Activated gamma-delta T cell treated with Interleukin-2 at 50 U/mL for 16 hours (primary cell): ENCODE data around the gene EGR1.

Source experiments
- DNase-seq: peaks from one replicate; pipeline ENCODE4 v3.0.0-alpha.2; 2020

Gene EGR1

GRCh38 chr5:138454121-138454520, 11.2 kb upstream of the EGR1 start:
- DNase-seq = no peak

DNA sequence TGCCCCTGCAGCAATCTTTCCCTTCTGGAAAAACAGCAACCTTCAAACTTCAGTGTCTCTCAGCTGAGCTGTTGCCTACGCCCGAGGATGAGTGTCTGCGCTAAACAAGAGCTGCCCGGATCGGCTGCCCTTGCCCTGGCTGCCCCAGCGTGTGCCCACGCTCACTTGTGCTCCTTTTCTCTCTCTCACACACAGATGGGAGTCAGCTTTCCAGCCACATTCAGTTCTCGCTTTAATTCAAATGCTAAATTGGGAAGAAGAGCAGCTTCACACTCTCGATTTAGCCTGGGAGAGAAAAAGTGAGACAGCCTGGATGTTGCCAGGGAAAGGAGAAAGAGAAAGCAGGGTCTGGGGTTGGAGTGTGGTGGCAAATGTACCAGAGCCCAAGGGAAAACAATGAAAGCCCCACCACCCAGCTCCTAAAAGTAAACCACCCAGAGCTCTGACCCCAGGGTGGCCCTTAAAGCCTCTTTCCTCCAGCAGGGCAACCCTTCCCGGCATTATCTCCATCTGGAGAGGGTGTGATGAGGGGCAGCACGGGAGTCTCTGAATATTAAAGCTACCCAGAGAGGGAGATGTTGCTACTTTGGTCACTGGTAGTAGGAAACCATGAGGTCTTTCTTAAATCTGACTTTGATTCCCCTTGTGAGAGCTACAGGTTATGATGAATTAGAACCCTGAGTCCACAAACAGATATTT, 9.9 kb upstream of the EGR1 start:
- no peak for DNase-seq

DNA sequence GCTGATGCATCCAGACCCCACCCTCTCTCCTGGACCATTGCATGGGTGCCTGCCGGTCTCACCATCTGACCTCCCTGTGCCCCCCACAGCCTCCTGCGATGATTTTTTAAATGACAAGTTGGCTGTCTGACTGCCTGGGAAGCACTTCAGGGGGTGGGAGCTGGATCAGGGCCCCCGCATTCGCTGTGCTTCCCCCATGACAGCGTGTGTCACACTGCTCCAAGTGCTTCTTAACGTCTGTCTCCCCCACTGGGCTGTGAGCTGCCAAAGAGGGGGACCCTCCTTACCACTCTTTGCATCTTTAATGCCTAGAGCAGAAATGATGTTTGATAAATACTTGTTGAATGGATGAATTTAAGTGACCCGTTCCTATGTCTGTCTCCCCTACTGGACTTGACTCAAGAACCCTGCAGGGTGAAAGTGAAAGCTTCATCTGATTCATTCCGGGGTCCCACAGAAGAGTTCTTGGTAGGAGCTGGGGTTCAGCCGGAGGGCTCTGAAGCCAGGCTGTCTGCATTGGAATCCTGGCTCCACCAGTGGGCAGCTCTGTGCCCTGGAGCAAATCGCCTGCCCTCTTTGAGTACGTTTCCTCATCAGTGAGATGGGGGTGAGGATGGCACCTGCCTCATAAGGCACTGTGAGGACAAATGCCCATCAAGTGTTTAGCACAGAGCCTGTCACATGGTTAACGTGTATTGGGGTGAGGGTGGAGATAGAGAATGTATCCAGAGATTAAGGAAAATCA, 7.6 kb upstream of the EGR1 start:
- no peak for DNase-seq

DNA sequence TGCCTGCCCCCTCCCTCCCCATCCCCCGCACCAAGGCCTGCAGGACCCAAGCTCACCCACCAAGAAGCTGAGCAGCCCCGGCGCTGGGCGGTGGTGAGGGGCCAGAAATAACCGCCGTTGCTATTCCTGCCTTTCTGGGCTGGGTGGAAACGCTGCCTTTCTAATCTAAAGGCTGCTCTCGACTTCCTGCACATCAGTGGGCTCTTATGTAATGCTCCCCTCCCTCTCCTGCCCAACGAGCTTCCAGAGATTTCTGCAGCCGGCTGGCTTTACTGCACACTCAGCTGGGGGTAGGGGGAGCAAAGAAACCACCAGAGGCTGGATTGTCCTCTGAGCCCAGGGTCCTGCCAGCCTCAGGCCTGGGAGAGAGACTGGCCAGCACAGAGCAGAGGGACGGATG, 6.9 kb upstream of the EGR1 start:
- DNase-seq = no peak

- no peak for DNase-seq
These were observed 6.4 kb upstream of the EGR1 start for GRCh38 chr5:138458856-138459255.

DNA sequence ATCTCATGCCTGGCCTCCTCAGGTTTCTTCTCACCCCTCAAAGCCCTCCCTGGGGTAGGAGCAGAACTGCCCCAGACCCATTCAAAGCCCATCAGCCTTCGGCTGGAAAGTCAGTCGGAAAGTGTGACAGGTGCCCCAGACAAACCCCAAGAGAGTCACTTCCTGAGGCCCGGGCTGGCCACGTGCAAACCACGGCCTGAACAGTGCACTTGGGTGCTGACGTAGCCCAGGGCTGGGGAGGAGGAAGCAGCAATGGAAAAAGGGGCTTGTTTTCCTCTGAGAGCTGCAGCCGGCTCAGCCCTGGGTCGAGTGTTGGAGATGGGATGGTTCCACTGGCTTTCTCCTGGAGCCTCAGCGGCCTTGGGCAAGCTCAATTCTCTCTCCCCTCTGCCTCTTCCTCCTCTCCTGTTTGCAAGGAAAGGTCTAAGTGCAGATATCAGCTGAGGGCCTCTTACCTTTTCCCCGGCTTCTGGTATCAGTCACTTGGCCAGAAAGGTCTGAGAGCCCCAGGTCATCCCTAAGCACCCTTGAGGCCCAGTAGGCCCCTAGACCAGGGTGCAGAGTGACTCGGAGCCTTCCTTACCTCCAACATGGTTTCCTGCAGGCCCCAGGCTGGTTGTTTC, 5.9 kb upstream of the EGR1 start:
- DNase-seq = peak; percentile 75

GRCh38 chr5:138460032-138460693, 5.1 kb upstream of the EGR1 start:
- DNase-seq = no peak

DNA sequence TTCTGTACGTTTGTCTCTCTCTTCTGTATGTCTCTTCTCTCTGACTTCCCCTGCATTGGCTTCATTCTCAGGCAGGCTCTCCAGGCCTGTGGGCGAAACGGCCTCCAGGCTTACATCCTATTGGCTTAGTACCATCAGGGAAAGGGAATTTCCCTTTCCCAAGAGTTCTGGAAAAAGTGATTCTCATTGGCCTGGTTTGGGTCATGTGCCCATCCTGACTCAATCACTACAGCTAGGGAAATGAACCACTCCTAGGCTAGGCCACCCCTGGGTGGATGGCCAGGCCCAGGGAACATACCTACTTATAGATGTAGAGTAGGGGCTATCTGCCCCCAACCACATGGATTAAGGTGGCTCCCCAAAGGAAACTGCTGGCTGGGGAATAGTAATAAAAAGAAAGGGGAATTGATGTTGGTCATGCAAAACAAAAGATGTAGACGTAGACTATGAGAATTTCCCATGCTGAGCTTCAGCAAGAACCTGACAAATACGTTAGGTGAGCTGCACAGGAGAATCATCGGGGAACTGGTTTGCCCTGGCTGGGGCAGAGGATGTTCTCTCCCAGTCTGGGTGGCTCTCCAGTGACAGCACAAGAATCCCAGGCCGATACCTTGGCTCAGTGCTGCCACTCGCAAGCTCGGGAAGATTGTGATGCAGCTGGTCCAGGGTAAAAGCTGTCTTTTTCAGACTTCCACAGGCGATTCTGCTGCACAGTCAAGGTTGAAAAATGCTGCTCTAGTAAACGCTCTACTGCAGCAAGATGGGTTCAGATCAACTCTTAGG, 3.7 kb upstream of the EGR1 start:
- DNase-seq = no peak

DNA sequence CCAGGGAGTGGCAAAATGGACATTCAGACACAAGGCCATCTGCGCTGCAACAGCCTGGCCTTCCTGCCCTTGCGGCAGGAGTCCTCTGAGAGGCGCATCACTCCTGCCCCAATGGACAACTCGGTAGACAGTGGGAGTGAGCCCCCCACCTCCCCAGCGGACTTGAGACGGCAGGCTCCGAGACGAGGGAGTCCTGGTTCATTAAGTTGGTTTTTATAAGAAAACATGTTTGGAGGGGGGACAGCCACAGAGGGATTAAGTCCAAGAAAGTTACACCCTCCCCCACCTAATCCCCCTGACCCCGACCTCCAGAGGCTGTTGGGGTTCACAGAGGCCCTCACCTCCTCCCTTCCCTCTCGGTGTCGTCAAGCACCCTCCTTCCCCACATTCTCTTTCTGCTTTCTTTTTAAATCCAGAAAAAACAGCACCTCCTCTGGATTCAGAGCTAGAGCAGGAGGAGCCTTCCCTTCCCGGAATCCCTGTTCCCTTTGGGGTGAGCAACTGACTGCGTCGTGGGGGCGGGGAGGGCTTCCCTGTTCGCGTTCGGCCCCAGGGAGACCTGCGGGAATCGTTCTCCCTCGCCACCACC, 1.8 kb upstream of the EGR1 start:
- no peak for DNase-seq

DNA sequence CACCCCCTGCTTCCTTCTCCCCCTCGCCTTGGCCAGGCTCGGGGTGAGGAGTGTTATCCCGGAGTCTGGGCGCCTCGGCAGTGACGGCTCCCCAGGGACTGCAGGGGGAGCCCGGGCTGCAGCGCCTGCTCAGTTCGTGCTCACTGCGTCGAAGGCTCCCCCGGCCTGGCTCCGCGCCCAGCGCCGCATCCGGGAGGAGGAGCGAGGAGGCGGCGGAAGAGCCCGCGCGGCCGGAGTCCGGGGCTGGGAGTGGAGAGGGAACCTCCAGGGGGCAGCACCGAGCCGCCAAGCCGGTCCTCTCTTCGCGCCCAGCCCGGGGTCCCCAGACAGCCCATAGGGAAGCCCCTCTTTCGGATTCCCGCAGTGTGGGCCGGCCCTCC, 1.3 kb upstream of the EGR1 start:
- DNase-seq = peak; percentile 92

DNA sequence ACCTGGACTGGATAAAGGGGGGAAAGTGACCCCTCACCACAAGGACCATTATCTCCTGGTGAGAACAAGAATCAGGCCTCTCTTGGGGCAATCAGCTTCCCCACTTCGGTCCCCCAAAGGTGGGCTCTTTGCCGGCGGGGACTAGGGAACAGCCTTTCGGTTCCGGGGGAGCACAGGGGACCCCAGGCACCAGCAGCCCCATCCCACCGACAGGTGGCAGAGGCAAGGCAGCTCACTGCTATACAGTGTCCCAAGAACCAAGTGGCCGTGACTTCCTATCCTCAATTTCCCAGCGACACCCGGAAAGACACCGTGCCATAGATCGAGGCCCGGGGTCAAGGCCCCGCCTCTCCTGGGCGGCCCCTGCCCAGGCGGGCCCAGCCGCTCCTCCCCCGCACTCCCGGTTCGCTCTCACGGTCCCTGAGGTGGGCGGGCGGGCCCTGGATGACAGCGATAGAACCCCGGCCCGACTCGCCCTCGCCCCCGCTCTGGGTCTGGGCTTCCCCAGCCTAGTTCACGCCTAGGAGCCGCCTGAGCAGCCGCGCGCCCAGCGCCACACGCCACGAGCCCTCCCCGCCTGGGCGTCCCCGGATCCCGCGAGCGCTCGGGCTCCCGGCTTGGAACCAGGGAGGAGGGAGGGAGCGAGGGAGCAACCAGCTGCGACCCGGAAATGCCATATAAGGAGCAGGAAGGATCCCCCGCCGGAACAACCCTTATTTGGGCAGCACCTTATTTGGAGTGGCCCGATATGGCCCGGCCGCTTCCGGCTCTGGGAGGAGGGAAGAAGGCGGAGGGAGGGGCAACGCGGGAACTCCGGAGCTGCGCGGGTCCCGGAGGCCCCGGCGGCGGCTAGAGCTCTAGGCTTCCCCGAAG, 655 bp upstream of the EGR1 start:
- DNase-seq = peak; percentile 96

GRCh38 chr5:138466125-138466899, 1.0 kb downstream of the EGR1 start:
- no peak for DNase-seq

GRCh38 chr5:138466900-138467710, 1.8 kb downstream of the EGR1 start:
- no peak for DNase-seq

GRCh38 chr5:138467711-138468132, 2.4 kb downstream of the EGR1 start:
- DNase-seq = no peak

GRCh38 chr5:138468133-138468965, 3.1 kb downstream of the EGR1 start:
- no peak for DNase-seq

DNA sequence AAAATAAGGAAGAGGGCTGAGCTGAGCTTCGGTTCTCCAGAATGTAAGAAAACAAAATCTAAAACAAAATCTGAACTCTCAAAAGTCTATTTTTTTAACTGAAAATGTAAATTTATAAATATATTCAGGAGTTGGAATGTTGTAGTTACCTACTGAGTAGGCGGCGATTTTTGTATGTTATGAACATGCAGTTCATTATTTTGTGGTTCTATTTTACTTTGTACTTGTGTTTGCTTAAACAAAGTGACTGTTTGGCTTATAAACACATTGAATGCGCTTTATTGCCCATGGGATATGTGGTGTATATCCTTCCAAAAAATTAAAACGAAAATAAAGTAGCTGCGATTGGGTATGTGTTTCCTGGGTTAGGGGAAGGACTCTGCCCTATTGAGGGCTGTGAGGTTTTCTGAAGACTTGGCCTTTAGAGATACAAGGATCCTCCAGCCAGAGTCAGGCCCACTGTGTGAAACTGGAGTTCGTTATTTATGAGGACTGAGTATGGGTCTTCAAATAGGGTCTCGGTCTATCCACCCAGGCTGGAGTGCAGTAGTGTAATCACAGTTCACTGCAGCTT, 3.8 kb downstream of the EGR1 start:
- DNase-seq = no peak

DNA sequence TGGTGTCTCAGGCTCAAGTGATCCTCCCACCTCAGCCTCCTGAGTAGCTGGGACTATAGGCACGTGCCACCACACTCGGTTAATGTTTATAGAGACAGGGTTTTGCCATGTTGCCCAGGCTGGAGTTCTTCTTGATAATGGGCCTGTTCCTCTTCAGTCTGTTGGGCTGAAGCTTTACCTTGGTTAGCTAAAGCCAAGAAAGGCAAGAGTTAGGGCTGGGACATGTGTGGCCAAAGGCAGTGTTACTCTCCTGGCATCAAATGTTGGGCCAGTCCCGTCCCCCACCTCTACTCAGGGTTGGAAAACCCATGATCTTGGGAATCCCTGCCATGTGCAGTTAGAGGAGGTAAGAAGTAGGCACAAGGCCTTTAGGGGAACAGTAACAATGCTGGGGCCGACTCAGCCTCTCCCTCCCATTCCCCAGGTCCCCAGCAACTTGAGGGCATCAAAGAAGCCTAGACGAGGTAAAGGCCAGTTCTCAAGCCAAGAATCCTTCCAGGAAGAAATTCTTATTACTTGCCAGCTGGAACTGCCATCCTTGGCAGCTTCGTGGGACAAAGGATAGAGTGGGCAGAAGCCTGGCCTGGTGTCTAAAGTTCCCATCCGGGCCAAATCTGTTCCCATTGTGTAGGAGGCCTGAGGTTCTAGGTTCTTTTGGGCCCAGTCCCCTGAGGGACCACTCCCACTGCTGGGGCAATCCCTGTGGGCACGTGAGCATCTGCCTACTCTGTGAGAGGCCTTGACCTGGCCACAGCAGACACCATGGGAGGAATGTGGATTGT, 4.5 kb downstream of the EGR1 start:
- DNase-seq = no peak
